ENCODE measurements around the gene IFNL4.
"Not testable (repeated sequence)": the region's sequence is repeated elsewhere in the genome, so short reads cannot be mapped to it uniquely, and the experiment has no call there.

Gene IFNL4

DNA sequence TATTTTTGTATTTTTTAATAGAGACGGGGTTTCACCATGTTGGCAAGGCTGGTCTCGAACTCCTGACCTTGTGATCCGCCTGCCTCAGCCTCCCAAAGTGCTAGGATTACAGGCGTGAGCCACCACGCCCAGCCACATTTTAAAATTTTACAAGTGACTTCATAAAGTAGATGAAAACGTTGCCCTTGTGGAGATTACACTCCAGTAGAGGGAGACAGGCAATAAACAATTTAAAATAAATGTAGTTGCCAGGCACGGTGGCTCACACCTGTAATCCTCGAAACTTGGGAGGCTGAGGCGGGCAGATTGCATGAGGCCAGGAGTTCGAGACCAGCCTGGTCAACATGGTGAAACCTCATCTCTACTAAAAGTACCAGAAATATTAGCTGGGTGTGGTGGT is 29.5 kb downstream of the IFNL4 start:
- not testable (repeated sequence) for DNase-seq (ENCODE audit: low spot score)

GRCh38 chr19:39218230-39219007 is 30.2 kb downstream of the IFNL4 start:
- no peak for DNase-seq (ENCODE audit: low spot score)

GRCh38 chr19:39217094-39217493 is 31.6 kb downstream of the IFNL4 start:
- DNase-seq (ENCODE audit: low spot score), result no peak

- not testable (repeated sequence) for DNase-seq (ENCODE audit: low spot score)
These were observed 33.3 kb downstream of the IFNL4 start for GRCh38 chr19:39215323-39215722.

- no peak for DNase-seq (ENCODE audit: low spot score)
These were observed 36.3 kb downstream of the IFNL4 start for GRCh38 chr19:39212375-39212742.

- DNase-seq (ENCODE audit: low spot score), result no peak
These were observed 36.8 kb downstream of the IFNL4 start for GRCh38 chr19:39211731-39212374.

DNA sequence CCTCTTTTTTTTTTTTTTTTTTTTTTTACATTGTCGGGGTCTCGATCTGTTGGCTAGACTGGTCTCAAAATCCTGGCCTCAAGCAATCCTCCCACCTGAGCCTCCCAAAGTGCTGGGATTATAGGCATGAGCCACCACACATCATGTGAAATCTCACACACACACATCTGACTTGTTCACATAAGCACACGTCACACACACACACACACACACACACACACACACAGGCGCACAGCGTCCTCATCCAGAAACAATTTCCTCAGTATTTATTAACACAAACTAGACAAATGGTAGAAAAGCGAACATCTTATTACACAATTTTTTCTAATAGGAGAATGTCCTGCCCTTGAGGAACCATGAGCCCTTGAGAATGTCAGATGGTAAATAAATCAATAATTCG is 39.5 kb downstream of the IFNL4 start:
- no peak for DNase-seq (ENCODE audit: low spot score)

DNA sequence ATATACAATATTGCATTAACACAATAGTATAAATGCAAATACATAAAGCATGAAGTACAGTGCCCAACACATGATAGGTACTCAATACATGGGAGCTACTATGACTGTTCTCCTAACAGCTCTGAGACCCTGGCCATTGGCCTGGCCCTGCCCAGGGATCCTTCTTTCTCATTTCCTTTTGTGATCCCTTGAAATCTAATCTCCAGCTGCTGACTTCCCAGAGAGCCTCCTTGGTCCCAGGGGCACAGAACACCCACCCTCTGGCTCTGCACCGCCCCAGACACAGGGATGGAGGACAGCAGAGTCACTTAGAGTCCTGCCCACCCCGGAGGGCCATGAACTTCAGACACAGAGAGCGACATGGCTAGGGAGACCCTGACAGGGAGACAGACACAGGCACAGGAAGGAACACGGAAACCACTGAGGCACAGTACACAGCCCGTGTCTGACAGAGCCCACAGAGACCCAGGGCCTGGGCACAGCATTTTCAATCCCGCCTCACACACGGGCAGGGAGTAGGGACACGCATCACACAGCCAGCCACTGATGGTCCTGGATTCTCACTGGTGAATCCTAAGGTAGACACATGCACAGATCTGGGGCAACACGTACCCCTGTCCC is 40.4 kb downstream of the IFNL4 start:
- DNase-seq (ENCODE audit: low spot score), result no peak

DNA sequence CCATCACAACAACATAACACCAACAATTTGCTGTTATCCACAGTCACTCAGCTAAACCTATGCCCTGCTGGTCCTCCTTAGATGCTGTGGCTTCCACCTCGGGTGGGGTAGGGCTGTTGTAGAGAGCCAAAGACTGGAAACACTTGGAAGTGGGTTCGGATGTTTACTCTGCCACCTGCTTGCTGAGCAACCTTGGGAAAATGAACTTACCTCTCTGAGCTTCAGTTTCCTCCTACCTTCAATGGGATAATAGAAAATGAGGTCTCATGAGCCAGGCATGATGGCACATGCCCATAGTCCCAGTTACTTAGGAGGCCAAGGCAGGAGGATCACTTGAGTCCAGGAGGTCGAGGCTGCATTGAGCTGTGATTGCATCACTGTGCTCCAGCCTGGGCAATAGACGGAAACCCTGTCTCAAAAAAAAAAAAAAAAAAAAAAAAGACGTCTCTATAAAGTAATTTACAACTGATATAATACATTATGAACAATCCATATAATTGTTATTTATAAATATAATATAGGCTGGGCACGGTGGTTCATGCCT is 41.3 kb downstream of the IFNL4 start:
- DNase-seq (ENCODE audit: low spot score), result no peak

- no peak for DNase-seq (ENCODE audit: low spot score)
These were observed 42.5 kb downstream of the IFNL4 start for GRCh38 chr19:39206122-39206521.

DNA sequence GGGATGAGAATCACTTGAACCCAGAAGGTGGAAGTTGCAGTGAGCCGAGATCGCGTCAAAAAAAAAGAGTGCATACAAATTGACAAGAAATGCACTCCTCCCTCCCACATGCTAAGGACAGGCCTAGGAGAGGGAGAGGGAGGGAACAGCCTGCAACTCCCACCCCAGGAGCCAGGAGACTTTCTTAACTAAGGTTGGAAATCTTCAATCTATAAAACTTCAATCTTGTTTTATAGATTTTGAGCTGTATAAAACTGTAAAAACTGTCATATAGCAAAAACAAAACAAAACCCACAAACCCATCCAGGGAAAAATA is 43.2 kb downstream of the IFNL4 start:
- DNase-seq (ENCODE audit: low spot score), result no peak

GRCh38 chr19:39203372-39204341 is 45.0 kb downstream of the IFNL4 start, which contains the start of gene SYCN:
TSS of gene SYCN (minus strand) at chr19:39204263. CDS start at chr19:39204254, 9 bp downstream.
- no peak for DNase-seq (ENCODE audit: low spot score)

DNA sequence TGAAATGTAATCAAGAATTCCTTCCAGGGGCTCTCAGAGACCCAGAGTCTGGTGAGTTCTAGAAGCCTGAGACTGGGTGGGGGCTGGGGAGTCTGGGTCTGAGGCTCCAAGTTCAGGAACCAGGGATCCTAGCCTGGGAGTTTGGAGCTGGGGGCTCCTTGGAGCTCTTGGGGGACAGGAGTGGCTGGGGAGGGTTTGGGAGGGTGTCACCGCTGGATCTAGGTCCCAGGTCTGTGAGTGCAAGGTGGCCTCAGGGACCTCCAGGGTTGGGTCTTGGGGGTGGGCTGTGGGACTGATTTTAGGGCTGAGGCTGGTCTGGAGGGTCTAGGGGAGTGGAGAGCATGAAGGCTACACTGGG is 45.7 kb downstream of the IFNL4 start:
- DNase-seq (ENCODE audit: low spot score), result no peak

DNA sequence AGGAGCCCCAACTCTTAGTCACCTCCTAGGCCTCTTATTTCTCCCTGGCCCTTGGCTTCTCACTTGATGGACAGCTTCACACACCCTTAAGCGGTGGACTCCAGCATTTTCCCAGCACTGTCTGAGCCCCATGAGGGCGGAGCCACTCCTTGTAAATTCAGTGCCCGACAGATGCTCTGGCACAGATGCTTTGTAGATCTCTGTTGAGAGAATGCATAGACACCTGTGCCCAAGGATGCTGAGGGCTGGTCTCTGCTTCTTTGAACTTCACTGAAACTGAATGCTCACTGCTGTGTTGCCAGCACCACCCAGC is 47.9 kb downstream of the IFNL4 start:
- DNase-seq (ENCODE audit: low spot score), result no peak

DNA sequence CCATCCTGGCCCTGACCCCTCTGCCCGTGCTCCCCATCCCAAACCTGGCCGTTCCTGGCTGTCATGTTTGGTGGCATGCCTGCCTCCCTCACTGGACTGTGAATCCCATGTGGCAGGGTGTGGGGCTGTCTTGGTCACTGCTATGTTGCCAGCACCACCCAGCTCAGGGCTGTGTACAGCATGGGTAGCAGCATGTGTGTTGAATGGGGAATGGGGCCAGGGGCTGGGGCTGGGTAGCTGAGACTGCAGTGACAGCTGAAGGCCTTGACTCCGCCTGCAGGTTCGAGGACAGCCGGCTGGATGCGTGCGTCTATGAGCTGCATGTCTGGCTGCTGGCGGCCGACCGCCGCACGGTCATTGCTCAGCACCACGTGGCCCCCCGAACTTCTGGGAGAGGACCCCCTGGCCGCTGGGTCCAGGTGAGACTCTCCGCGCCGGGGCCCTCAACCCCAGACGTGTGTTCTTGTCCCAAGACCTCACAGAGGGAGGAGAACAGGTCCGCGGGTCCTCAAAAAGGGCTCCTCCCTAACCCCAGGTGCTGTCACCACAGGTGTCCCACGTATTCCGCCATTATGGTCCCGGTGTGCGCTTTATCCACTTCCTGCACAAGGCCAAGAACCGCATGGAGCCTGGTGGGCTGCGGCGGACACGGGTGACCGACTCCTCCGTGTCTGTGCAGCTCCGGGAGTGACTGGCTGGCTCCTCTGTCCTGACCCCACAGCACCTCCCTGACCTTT is 48.4 kb downstream of the IFNL4 start:
- DNase-seq (ENCODE audit: low spot score), result no peak

GRCh38 chr19:39199025-39199424 is 49.6 kb downstream of the IFNL4 start:
- DNase-seq (ENCODE audit: low spot score), result peak; percentile 78

DNA sequence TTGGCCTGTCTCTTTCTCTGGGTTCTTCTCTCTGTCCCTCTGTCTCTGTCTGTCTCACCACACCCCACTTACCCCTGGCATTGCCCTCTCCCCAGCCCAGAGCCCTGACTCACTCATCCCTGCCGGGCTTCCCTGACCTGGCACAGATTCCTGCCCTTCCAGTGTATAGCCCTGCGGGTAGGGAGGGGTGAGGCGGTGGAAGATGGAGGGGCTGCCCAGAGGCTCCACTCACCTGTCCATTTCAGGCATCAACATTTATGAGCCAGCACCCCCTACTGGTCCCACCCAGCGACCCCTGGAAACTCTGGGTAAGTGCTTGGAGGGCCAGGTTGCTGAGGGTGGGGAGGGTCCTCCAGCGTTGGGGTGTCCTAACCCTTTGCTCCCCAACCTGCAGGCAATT is 50.8 kb downstream of the IFNL4 start:
- DNase-seq (ENCODE audit: low spot score), result no peak

GRCh38 chr19:39196860-39197562 is 51.6 kb downstream of the IFNL4 start, which contains the start of gene NCCRP1:
TSS of gene NCCRP1 (plus strand) at chr19:39196964. CDS start at chr19:39196983, 19 bp downstream.
- DNase-seq (ENCODE audit: low spot score), result no peak

DNA sequence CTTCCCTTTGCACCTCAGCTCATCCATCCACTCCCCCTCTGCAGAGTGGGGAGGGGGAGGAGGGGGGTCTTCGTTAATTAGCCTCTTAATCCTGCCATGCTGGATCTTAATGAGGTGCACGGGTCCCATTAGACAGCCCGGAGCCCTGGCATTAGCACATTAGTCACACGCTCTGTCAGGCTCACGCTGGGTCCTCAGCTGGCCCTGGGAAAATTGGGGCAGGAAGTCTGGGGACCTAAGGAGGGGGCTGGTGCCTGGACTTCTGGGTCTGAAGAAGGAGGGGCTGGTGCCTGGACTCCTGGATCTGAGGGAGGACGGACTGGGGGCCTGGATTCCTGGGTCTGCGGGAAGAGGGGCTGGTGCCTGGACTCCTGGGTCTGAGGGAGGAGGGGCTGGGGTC is 52.3 kb downstream of the IFNL4 start:
- no peak for DNase-seq (ENCODE audit: low spot score)
